Osteoblast (primary cell): ENCODE measurements around the gene RYR3. TPM values are rescaled to one million over a fixed set of nuclear protein-coding genes. Genes with fewer than 3 reads are reported as not detected.

Experiments
- DNase-seq: peaks from one replicate; pipeline ENCODE4 v3.0.0; 2011; ENCODE audit warnings: low spot score, mixed read lengths; ENCODE audit not compliant: insufficient read length; ENCODE audit errors: missing footprints
- H2AFZ ChIP-seq: 2 replicates; pipeline ENCODE4 v1.6.0; 2011; ENCODE audit warnings: mild to moderate bottlenecking, low read length
- H3K27ac ChIP-seq: 2 replicates; pipeline ENCODE4 v1.5.1; 2011; ENCODE audit warnings: mild to moderate bottlenecking, low read depth, low read length, moderate library complexity
- H3K27me3 ChIP-seq: 2 replicates; pipeline ENCODE4 v1.6.0; 2012; ENCODE audit warnings: mild to moderate bottlenecking, control low read depth, inconsistent platforms, low read length, moderate library complexity; ENCODE audit not compliant: insufficient read depth
- H3K36me3 ChIP-seq: 2 replicates; pipeline ENCODE4 v1.5.1; 2011; ENCODE audit warnings: mild to moderate bottlenecking, low read length, control low read depth, moderate library complexity; ENCODE audit not compliant: insufficient read depth
- H3K4me1 ChIP-seq: 2 replicates; pipeline ENCODE4 v1.5.1; 2011; ENCODE audit warnings: mild to moderate bottlenecking, low read length, control low read depth, moderate library complexity; ENCODE audit not compliant: insufficient read depth
- H3K4me2 ChIP-seq: 2 replicates; pipeline ENCODE4 v1.6.0; 2011; ENCODE audit warnings: mild to moderate bottlenecking, low read length; ENCODE audit not compliant: insufficient read depth
- H3K4me3 ChIP-seq: fragments of 200-600 bp; sonication (generic); 3 replicates; pipeline ENCODE4 v1.5.1; 2012; ENCODE audit warnings: mild to moderate bottlenecking, low read length, inconsistent platforms; ENCODE audit not compliant: insufficient read depth
- H3K79me2 ChIP-seq: 2 replicates; pipeline ENCODE4 v1.6.0; 2012; ENCODE audit warnings: mild to moderate bottlenecking, low read length, control low read depth, inconsistent platforms; ENCODE audit not compliant: insufficient read depth
- H3K9me3 ChIP-seq: 2 replicates; pipeline ENCODE4 v1.5.1; 2011; ENCODE audit warnings: low read depth, low read length, control low read depth
- H4K20me1 ChIP-seq: 2 replicates; pipeline ENCODE4 v1.6.0; 2012; ENCODE audit warnings: mild to moderate bottlenecking, low read length, control low read depth; ENCODE audit not compliant: insufficient read depth
- CTCF ChIP-seq: IDR thresholded peaks from 2 replicates; pipeline ENCODE4 v1.5.1; 2011; ENCODE audit warnings: mild to moderate bottlenecking, low read depth, low read length, moderate library complexity; ENCODE audit errors: extremely low read depth
- total RNA-seq: library from RNA; depleted of rRNA; stranded (reverse); fragments of >200 nt; gene quantifications from 2 replicates; pipeline ENCODE4 v1.2.3, GENCODE V29; 2012

Gene RYR3
- total RNA-seq, 1 donor = not detected

GRCh38 chr15:33680336-33680735, 369.6 kb downstream of the RYR3 start:
- no peaks in the 10 kb centered on the region for H3K4me1 ChIP-seq
- no peak overlapping the region for H3K27ac ChIP-seq
- DNase-seq = no peak
- no peak overlapping the region for H2AFZ ChIP-seq
- H3K79me2 ChIP-seq = no peaks in the 10 kb centered on the region
- H3K4me2 ChIP-seq = no peak overlapping the region
- no peaks in the 10 kb centered on the region for H3K9me3 ChIP-seq
- no peak for TF ChIP-seq CTCF
- H3K4me3 ChIP-seq = no peak overlapping the region
- no peaks in the 10 kb centered on the region for H4K20me1 ChIP-seq
- H3K36me3 ChIP-seq = no peaks in the 10 kb centered on the region
- H3K27me3 ChIP-seq = peaks cover 9% of the 10 kb centered on the region

- Histone ChIP-seq H3K27me3 (peaks cover 14% of the 10 kb centered on the region), H3K4me1 (no peaks in the 10 kb centered on the region), H3K27ac (no peak overlapping the region), H4K20me1 (no peaks in the 10 kb centered on the region), H2AFZ (no peak overlapping the region), H3K4me2 (no peak overlapping the region), H3K4me3 (no peak overlapping the region), H3K36me3 (no peaks in the 10 kb centered on the region), H3K9me3 (no peaks in the 10 kb centered on the region), H3K79me2 (no peaks in the 10 kb centered on the region)
- DNase-seq = no peak
- no peak for TF ChIP-seq CTCF
Measured at GRCh38 chr15:33693166-33693800, 382.5 kb downstream of the RYR3 start.

GRCh38 chr15:33698126-33698525, 387.4 kb downstream of the RYR3 start:
- Histone ChIP-seq H3K4me3 (no peak overlapping the region), H3K4me1 (no peaks in the 10 kb centered on the region), H2AFZ (no peak overlapping the region), H3K27me3 (peaks cover 18% of the 10 kb centered on the region), H4K20me1 (no peaks in the 10 kb centered on the region), H3K79me2 (no peaks in the 10 kb centered on the region), H3K4me2 (no peak overlapping the region), H3K9me3 (no peaks in the 10 kb centered on the region), H3K36me3 (no peaks in the 10 kb centered on the region), H3K27ac (no peak overlapping the region)
- DNase-seq = no peak
- TF ChIP-seq CTCF = no peak

GRCh38 chr15:33699145-33699544, 388.4 kb downstream of the RYR3 start:
- no peaks in the 10 kb centered on the region for H3K4me1 ChIP-seq
- no peak for TF ChIP-seq CTCF
- no peak overlapping the region for H3K4me2 ChIP-seq
- no peaks in the 10 kb centered on the region for H3K36me3 ChIP-seq
- no peaks in the 10 kb centered on the region for H4K20me1 ChIP-seq
- no peak overlapping the region for H3K4me3 ChIP-seq
- no peaks in the 10 kb centered on the region for H3K79me2 ChIP-seq
- no peak for DNase-seq
- no peak overlapping the region for H2AFZ ChIP-seq
- H3K9me3 ChIP-seq = no peaks in the 10 kb centered on the region
- H3K27me3 ChIP-seq = peaks cover 18% of the 10 kb centered on the region
- no peak overlapping the region for H3K27ac ChIP-seq
